Measurements from ENCODE around the gene DPYD. TPM values are rescaled to one million over a fixed set of nuclear protein-coding genes. Genes with fewer than 3 reads are reported as not detected.

Gene DPYD
- total RNA-seq, 1 experiment from 2014 or later = 0.46 TPM

GRCh38 chr1:97505289-97505688 is 415.5 kb downstream of the DPYD start:
- Mint-ChIP-seq H3K9me3 (no peaks in the 10 kb centered on the region), H3K27me3 (ENCODE audit: low read depth) (no peaks in the 10 kb centered on the region; the same call in 1 of the 2 replicates), H3K36me3 (no peaks in the 10 kb centered on the region), H3K27ac (no peak overlapping the region), H3K4me3 (no peak overlapping the region), H3K4me1 (0 out of 2 replicates have a peak, but pooled peaks cover 5% of the 10 kb centered on the region)
- ATAC-seq (no peak), DNase-seq (ENCODE audit: low spot score) (no peak)
- TF ChIP-seq ZNF423 (CRISPR knock-in tag; IDR thresholded peaks at IDR 0.05) (no peak), ZNF138 (CRISPR knock-in tag; conservative IDR thresholded peaks at IDR 0.05) (no peak), HMGA2 (CRISPR knock-in tag; IDR thresholded peaks at IDR 0.05) (peak; percentile 95)
- ChIA-PET POLR2A (no interaction called here), CTCF (no interaction called here)

- Mint-ChIP-seq H3K27me3 (ENCODE audit: low read depth) (no peaks in the 10 kb centered on the region), H3K36me3 (no peaks in the 10 kb centered on the region), H3K4me1 (0 out of 2 replicates have a peak, but pooled peaks cover 5% of the 10 kb centered on the region), H3K4me3 (no peak overlapping the region), H3K27ac (no peak overlapping the region), H3K9me3 (no peaks in the 10 kb centered on the region)
- no peak for DNase-seq (ENCODE audit: low spot score)
- TF ChIP-seq TEAD4 (CRISPR knock-in tag; IDR thresholded peaks at IDR 0.05) = no peak
- TF ChIP-seq CTCF (IDR thresholded peaks at IDR 0.05) = no peak
- no peak for TF ChIP-seq FOXP4 (CRISPR knock-in tag; IDR thresholded peaks at IDR 0.05)
- no peak for TF ChIP-seq E2F4 (CRISPR knock-in tag; IDR thresholded peaks at IDR 0.05; ENCODE audit: borderline replicate concordance, low read depth)
- TF ChIP-seq ZNF138 (CRISPR knock-in tag; conservative IDR thresholded peaks at IDR 0.05) = no peak
- no peak for TF ChIP-seq CREB1 (CRISPR knock-in tag; IDR thresholded peaks at IDR 0.05)
- TF ChIP-seq HMGA2 (CRISPR knock-in tag; IDR thresholded peaks at IDR 0.05) = no peak
- TF ChIP-seq NR2C2 (CRISPR knock-in tag; IDR thresholded peaks at IDR 0.05) = no peak
- TF ChIP-seq OVOL2 (CRISPR knock-in tag; IDR thresholded peaks at IDR 0.05; ENCODE audit: borderline replicate concordance) = no peak
- no peak for TF ChIP-seq JAZF1 (CRISPR knock-in tag; IDR thresholded peaks at IDR 0.05)
- no peak for TF ChIP-seq IRF2 (CRISPR knock-in tag; IDR thresholded peaks at IDR 0.05; ENCODE audit: borderline replicate concordance, low read depth)
- no peak for TF ChIP-seq NFYB (CRISPR knock-in tag; conservative IDR thresholded peaks at IDR 0.05; ENCODE audit: low read depth)
- TF ChIP-seq ZNF219 (CRISPR knock-in tag; IDR thresholded peaks at IDR 0.05; ENCODE audit: borderline replicate concordance) = no peak
- TF ChIP-seq USF2 (CRISPR knock-in tag; IDR thresholded peaks at IDR 0.05) = no peak
- TF ChIP-seq RORB (CRISPR knock-in tag; IDR thresholded peaks at IDR 0.05) = no peak
- ChIA-PET CTCF (no interaction called here), POLR2A (no interaction called here)
- ATAC-seq = no peak
These were observed 418.5 kb downstream of the DPYD start for GRCh38 chr1:97502360-97502759.

GRCh38 chr1:97501628-97502027 is 419.2 kb downstream of the DPYD start:
- CTCF ChIA-PET = no interaction called here
- Mint-ChIP-seq H3K36me3 (no peaks in the 10 kb centered on the region), H3K9me3 (no peaks in the 10 kb centered on the region), H3K27ac (no peak overlapping the region), H3K27me3 (ENCODE audit: low read depth) (no peaks in the 10 kb centered on the region), H3K4me1 (0 out of 2 replicates have a peak, but pooled peaks cover 5% of the 10 kb centered on the region), H3K4me3 (no peak overlapping the region)
- POLR2A ChIA-PET = interaction anchor here (0.6 kb wide), 1 partner anchor 870 kb away, joined by 5 read pairs; no protein-coding TSS in a partner anchor
- no peak for ATAC-seq
- no peak for DNase-seq (ENCODE audit: low spot score)
- no peak for TF ChIP-seq ETV6 (CRISPR knock-in tag; IDR thresholded peaks at IDR 0.05)
- TF ChIP-seq ZBTB43 (CRISPR knock-in tag; IDR thresholded peaks at IDR 0.05) = no peak
- no peak for TF ChIP-seq ZNF396 (CRISPR knock-in tag; IDR thresholded peaks at IDR 0.05; ENCODE audit: borderline replicate concordance)
- TF ChIP-seq ZNF232 (CRISPR knock-in tag; IDR thresholded peaks at IDR 0.05) = no peak
- TF ChIP-seq ZNF416 (CRISPR knock-in tag; IDR thresholded peaks at IDR 0.05) = no peak
- TF ChIP-seq NFE2L1 (CRISPR knock-in tag; IDR thresholded peaks at IDR 0.05) = no peak
- TF ChIP-seq PRRX2 (CRISPR knock-in tag; IDR thresholded peaks at IDR 0.05) = no peak
- no peak for TF ChIP-seq AFF4 (CRISPR knock-in tag; IDR thresholded peaks at IDR 0.05; ENCODE audit: borderline replicate concordance)

Data from WTC11 (cell line).